Neural crest cell (in vitro differentiated cells): Measurements from ENCODE around the gene CTSH. TPM values are rescaled to one million over a fixed set of nuclear protein-coding genes. Genes with fewer than 3 reads are reported as not detected.

Experiments
- DNase-seq: peaks from one replicate; pipeline ENCODE4 v3.0.0; 2021; ENCODE audit warnings: low read depth, mixed read lengths, low spot score
- H3K27ac Mint-ChIP-seq: one replicate; pipeline ENCODE4 v1.8.0; 2021; ENCODE audit warnings: mild to moderate bottlenecking, mixed read lengths; ENCODE audit not compliant: unreplicated experiment
- H3K27me3 Mint-ChIP-seq: 2 replicates; pipeline ENCODE4 v1.8.0; 2021; ENCODE audit warnings: low read depth, mild to moderate bottlenecking, mixed read lengths
- H3K36me3 Mint-ChIP-seq: 2 replicates; pipeline ENCODE4 v1.8.0; 2021; ENCODE audit warnings: low read depth, mild to moderate bottlenecking, mixed read lengths
- H3K4me1 Mint-ChIP-seq: 2 replicates; pipeline ENCODE4 v1.8.0; 2021; ENCODE audit warnings: mixed read lengths
- H3K4me3 Mint-ChIP-seq: one replicate; pipeline ENCODE4 v1.8.0; 2021; ENCODE audit warnings: mild to moderate bottlenecking, mixed read lengths
- H3K9me3 Mint-ChIP-seq: 2 replicates; pipeline ENCODE4 v1.8.0; 2021; ENCODE audit warnings: mixed read lengths
- CTCF ChIP-seq: fragments of 200-600 bp; sonication (generic); conservative IDR thresholded peaks from 2 replicates; pipeline ENCODE4 v1.5.0; 2021; ENCODE audit warnings: antibody characterized with exemption, mild to moderate bottlenecking
- total RNA-seq: library from RNA; stranded (reverse); gene quantifications from 2 replicates; pipeline ENCODE4 v1.2.1, GENCODE V29; 2021

The CTSH gene
- total RNA-seq, 1 donor from 2014 or later = 7.3 TPM

GRCh38 chr15:78915341-78916087, 29.3 kb downstream of the CTSH start:
- Mint-ChIP-seq H3K4me1 (peaks cover 3% of the 10 kb centered on the region), H3K4me3 (no peak overlapping the region), H3K27ac (no peak overlapping the region), H3K9me3 (no peaks in the 10 kb centered on the region), H3K36me3 (peaks cover 10% of the 10 kb centered on the region), H3K27me3 (no peaks in the 10 kb centered on the region)
- DNase-seq = no peak
- TF ChIP-seq CTCF = no peak

- H3K27ac Mint-ChIP-seq = peak overlapping the region; percentile 9
- no peaks in the 10 kb centered on the region for H3K9me3 Mint-ChIP-seq
- H3K36me3 Mint-ChIP-seq = peaks cover 18% of the 10 kb centered on the region
- DNase-seq = no peak
- peak; percentile 42 for TF ChIP-seq CTCF
- peaks cover 9% of the 10 kb centered on the region for H3K4me1 Mint-ChIP-seq
- no peaks in the 10 kb centered on the region for H3K27me3 Mint-ChIP-seq
- no peak overlapping the region for H3K4me3 Mint-ChIP-seq
Measured at GRCh38 chr15:78914027-78914764, 30.6 kb downstream of the CTSH start.

DNA sequence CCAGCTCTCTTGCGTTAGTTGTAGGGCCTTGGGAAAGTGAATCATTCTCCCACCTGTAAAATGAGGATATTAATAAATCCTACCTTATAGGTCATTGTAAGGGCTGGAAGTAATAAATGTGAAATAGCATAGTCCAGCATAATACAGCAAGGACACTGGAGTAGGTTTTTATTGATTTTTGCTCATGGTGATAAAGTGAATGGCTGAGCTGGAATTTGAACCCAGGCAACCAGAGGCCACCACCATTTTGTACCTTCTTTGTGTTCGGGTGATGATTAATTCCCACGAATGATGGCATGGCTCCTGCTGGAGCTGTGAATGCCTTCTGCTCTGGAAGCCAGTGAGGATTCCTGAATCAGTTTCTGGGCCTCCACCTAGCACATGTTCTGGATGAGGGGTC, 31.8 kb downstream of the CTSH start:
- Mint-ChIP-seq H3K27me3 (no peaks in the 10 kb centered on the region), H3K36me3 (peaks cover 18% of the 10 kb centered on the region), H3K9me3 (no peaks in the 10 kb centered on the region), H3K4me1 (peaks cover 9% of the 10 kb centered on the region), H3K4me3 (no peak overlapping the region), H3K27ac (no peak overlapping the region)
- TF ChIP-seq CTCF = no peak
- DNase-seq = no peak

DNA sequence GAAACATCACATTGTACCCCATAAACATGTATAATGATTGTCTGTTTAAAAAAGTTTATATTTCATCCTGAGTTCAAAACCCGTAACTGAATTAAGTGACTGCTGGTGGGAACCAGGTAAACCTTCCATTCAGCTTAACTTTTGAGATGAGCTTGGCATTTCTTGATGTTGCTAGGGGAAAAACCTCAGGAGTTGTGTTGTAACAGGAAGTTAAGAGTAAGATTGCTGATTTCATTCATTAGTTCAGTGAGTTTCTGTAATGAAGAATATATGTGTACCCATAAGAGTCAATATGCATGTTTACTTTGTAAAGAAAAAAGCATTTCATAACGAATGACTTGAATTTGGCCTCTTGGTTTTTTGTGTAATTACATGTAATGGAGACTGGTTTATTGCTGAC, 32.5 kb downstream of the CTSH start:
- Mint-ChIP-seq H3K36me3 (peaks cover 18% of the 10 kb centered on the region), H3K27me3 (no peaks in the 10 kb centered on the region), H3K27ac (no peak overlapping the region), H3K4me3 (no peak overlapping the region), H3K9me3 (no peaks in the 10 kb centered on the region), H3K4me1 (peaks cover 12% of the 10 kb centered on the region)
- no peak for DNase-seq
- no peak for TF ChIP-seq CTCF

DNA sequence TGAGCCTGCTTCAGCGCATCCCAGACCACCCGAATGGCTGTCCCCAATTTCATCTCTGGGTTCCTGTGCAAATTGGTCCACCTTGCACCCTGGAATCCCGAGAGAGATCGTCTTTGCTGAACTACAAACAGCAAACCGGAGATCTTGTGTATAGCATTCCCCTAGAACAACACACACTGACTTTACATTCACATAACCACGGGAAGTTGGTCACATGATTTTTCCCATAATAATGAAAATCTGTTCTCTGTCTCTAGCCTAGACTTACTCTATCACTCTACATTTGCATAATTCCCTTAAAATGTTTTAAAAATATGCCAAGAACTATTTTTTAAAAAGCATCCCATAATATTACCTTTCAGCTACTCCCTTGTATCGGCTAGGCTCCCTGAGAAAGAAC, 34.6 kb downstream of the CTSH start:
- peak overlapping the region; percentile 41 for H3K4me3 Mint-ChIP-seq
- peaks cover 9% of the 10 kb centered on the region for H3K4me1 Mint-ChIP-seq
- no peaks in the 10 kb centered on the region for H3K27me3 Mint-ChIP-seq
- DNase-seq = no peak
- no peak overlapping the region for H3K27ac Mint-ChIP-seq
- no peak for TF ChIP-seq CTCF
- H3K9me3 Mint-ChIP-seq = no peaks in the 10 kb centered on the region
- H3K36me3 Mint-ChIP-seq = peaks cover 17% of the 10 kb centered on the region
